DND-41 (cell line): ENCODE data around the gene MIPOL1.

Experiments
- ATAC-seq: fragments of 200-7000 bp; cut with Tn5 transposase; 3 replicates; pipeline ENCODE4 v1.9.1; 2021; ENCODE audit warnings: low read depth; ENCODE audit not compliant: insufficient read depth
- DNase-seq: peaks from one replicate; pipeline ENCODE4 v3.0.0-alpha.2; 2020
- H2AFZ ChIP-seq: 2 replicates; pipeline ENCODE4 v1.6.0; 2012; ENCODE audit warnings: low read depth, low read length
- H3K27ac ChIP-seq: 2 replicates; pipeline ENCODE4 v1.5.1; 2012; ENCODE audit warnings: low read length, inconsistent platforms
- H3K27me3 ChIP-seq: fragments of 200-600 bp; sonication (generic); 2 replicates; pipeline ENCODE4 v1.6.0; 2012; ENCODE audit warnings: low read length, mild to moderate bottlenecking, inconsistent platforms; ENCODE audit not compliant: insufficient read depth, poor library complexity
- H3K36me3 ChIP-seq: 2 replicates; pipeline ENCODE4 v1.5.1; 2012; ENCODE audit warnings: low read length, inconsistent platforms; ENCODE audit not compliant: insufficient read depth
- H3K4me1 ChIP-seq: 2 replicates; pipeline ENCODE4 v1.5.1; 2012; ENCODE audit warnings: mild to moderate bottlenecking, low read length; ENCODE audit not compliant: insufficient read depth
- H3K4me2 ChIP-seq: 2 replicates; pipeline ENCODE4 v1.6.0; 2012; ENCODE audit warnings: mild to moderate bottlenecking, moderate library complexity, low read length, inconsistent platforms; ENCODE audit not compliant: insufficient read depth
- H3K4me3 ChIP-seq, 2 experiments: fragments of 200-600 bp in 1 of 2; shearing (Covaris generic) in 1 of 2; 2 replicates each; pipeline ENCODE4 v1.5.1; 2012 to 2016; ENCODE audit warnings: inconsistent platforms in 2 of 2, low read length in 2 of 2, mild to moderate bottlenecking in 2 of 2, low read depth in 1 of 2, moderate library complexity in 1 of 2
- H3K79me2 ChIP-seq: 2 replicates; pipeline ENCODE4 v1.6.0; 2012; ENCODE audit warnings: low read length, inconsistent platforms; ENCODE audit not compliant: insufficient read depth
- H3K9ac ChIP-seq: 2 replicates; pipeline ENCODE4 v1.6.0; 2012; ENCODE audit warnings: low read depth, mild to moderate bottlenecking, inconsistent platforms, low read length, moderate library complexity
- H3K9me3 ChIP-seq: 2 replicates; pipeline ENCODE4 v1.5.1; 2012; ENCODE audit warnings: low read length, moderate library complexity, mild to moderate bottlenecking, inconsistent platforms; ENCODE audit not compliant: insufficient read depth, severe bottlenecking
- H4K20me1 ChIP-seq: 2 replicates; pipeline ENCODE4 v1.6.0; 2012; ENCODE audit warnings: low read length; ENCODE audit not compliant: insufficient read depth
- CTCF ChIP-seq: IDR thresholded peaks from 2 replicates; pipeline ENCODE4 v1.5.1; 2012; ENCODE audit warnings: borderline replicate concordance, low read length, moderate library complexity, mild to moderate bottlenecking; ENCODE audit not compliant: poor library complexity, severe bottlenecking; ENCODE audit errors: extremely low read depth
- EZH2 ChIP-seq: IDR thresholded peaks from 3 replicates; pipeline ENCODE4 v1.6.1; 2012; ENCODE audit warnings: borderline replicate concordance, low read depth, mild to moderate bottlenecking, moderate library complexity, low read length, inconsistent platforms; ENCODE audit not compliant: severe bottlenecking

MIPOL1 gene

GRCh38 chr14:37596790-37597472 lies 399.2 kb downstream of the MIPOL1 start:
- no peak for TF ChIP-seq CTCF
- no peak for TF ChIP-seq EZH2
- H3K36me3 ChIP-seq: no peaks in the 10 kb centered on the region
- no peak overlapping the region for H3K4me2 ChIP-seq
- H3K4me1 ChIP-seq: no peaks in the 10 kb centered on the region
- H3K4me3 ChIP-seq: no peak overlapping the region
- H2AFZ ChIP-seq: no peak overlapping the region
- no peaks in the 10 kb centered on the region for H3K9me3 ChIP-seq
- no peaks in the 10 kb centered on the region for H4K20me1 ChIP-seq
- DNase-seq (no peak), ATAC-seq (no peak)
- no peak overlapping the region for H3K27ac ChIP-seq
- no peak overlapping the region for H3K9ac ChIP-seq
- no peaks in the 10 kb centered on the region for H3K79me2 ChIP-seq
- H3K27me3 ChIP-seq: no peaks in the 10 kb centered on the region

GRCh38 chr14:37597538-37597913 lies 399.8 kb downstream of the MIPOL1 start:
- H3K79me2 ChIP-seq: no peaks in the 10 kb centered on the region
- no peak overlapping the region for H2AFZ ChIP-seq
- no peak overlapping the region for H3K27ac ChIP-seq
- DNase-seq (no peak), ATAC-seq (no peak)
- H3K4me3 ChIP-seq: no peak overlapping the region
- H3K4me2 ChIP-seq: no peak overlapping the region
- H3K4me1 ChIP-seq: no peaks in the 10 kb centered on the region
- no peaks in the 10 kb centered on the region for H3K9me3 ChIP-seq
- H3K9ac ChIP-seq: no peak overlapping the region
- no peaks in the 10 kb centered on the region for H3K36me3 ChIP-seq
- H4K20me1 ChIP-seq: no peaks in the 10 kb centered on the region
- no peaks in the 10 kb centered on the region for H3K27me3 ChIP-seq
- no peak for TF ChIP-seq EZH2

GRCh38 chr14:37597914-37598746 lies 400.4 kb downstream of the MIPOL1 start:
- no peak overlapping the region for H3K4me2 ChIP-seq
- TF ChIP-seq CTCF (no peak), EZH2 (no peak)
- H3K27me3 ChIP-seq: no peaks in the 10 kb centered on the region
- H3K4me1 ChIP-seq: no peaks in the 10 kb centered on the region
- no peaks in the 10 kb centered on the region for H4K20me1 ChIP-seq
- no peak overlapping the region for H3K27ac ChIP-seq
- no peak for ATAC-seq
- H3K9me3 ChIP-seq: no peaks in the 10 kb centered on the region
- H2AFZ ChIP-seq: no peak overlapping the region
- H3K4me3 ChIP-seq: no peak overlapping the region
- H3K79me2 ChIP-seq: no peaks in the 10 kb centered on the region
- no peaks in the 10 kb centered on the region for H3K36me3 ChIP-seq
- H3K9ac ChIP-seq: no peak overlapping the region
- no peak for DNase-seq
